A549 treated with DMSO at 1 μM for 4 hours (cell line): ENCODE measurements around the gene NBR1. TPM values are rescaled to one million over a fixed set of nuclear protein-coding genes. Genes with fewer than 3 reads are reported as not detected.

Experiments used
- total RNA-seq: library from RNA; stranded (reverse); fragments of 200-300 nt; extraction: Qiagen RNA extraction; gene quantifications from 5 replicates; pipeline ENCODE4 v1.2.3, GENCODE V29; 2022; ENCODE audit warnings: low read depth

NBR1 gene
- 38.9 to 52.0 TPM (median 47.8 TPM) in 5 replicates for total RNA-seq

GRCh38 chr17:43170766-43171585 lies at the start of gene NBR1:
TSS of gene NBR1 (plus strand) at chr17:43171214. CDS start at chr17:43175800, 4,586 bp downstream.

GRCh38 chr17:43125133-43125966 lies 45.7 kb upstream of the NBR1 start, which contains the start of gene BRCA1:
TSS of gene BRCA1 (minus strand) at chr17:43125364. CDS start at chr17:43124096, 1,268 bp downstream.

GRCh38 chr17:43211480-43212402 lies 40.7 kb downstream of the NBR1 start, which contains the start of gene TMEM106A:
TSS of gene TMEM106A (plus strand) at chr17:43211875. CDS start at chr17:43213042, 1,167 bp downstream.

GRCh38 chr17:43228020-43228782 lies 57.2 kb downstream of the NBR1 start, which contains the start of gene CCDC200:
TSS of gene CCDC200 (minus strand) at chr17:43228623. CDS start at chr17:43228554, 69 bp downstream.

GRCh38 chr17:43233877-43234276 lies 62.9 kb downstream of the NBR1 start, which contains the start of gene RNU2-1:
TSS of gene RNU2-1 (minus strand) at chr17:43233977.

Other genes with a start within 250 kb of the NBR1 start
- 45.7 to 63.2 TPM (median 55.6 TPM) in 5 replicates for gene AARSD1, start 206.8 kb upstream of the NBR1 start, total RNA-seq
- gene PTGES3L, start 191.1 kb upstream of the NBR1 start, total RNA-seq = 0.84 to 1.5 TPM (median 0.89 TPM) in 5 replicates
- 21.4 to 22.5 TPM (median 21.9 TPM) in 5 replicates for gene RUNDC1, start 190.6 kb upstream of the NBR1 start, total RNA-seq
- gene RPL27, start 172.8 kb upstream of the NBR1 start, total RNA-seq = 2,855 to 3,764 TPM (median 2,988 TPM) in 5 replicates
- 16.9 to 21.8 TPM (median 17.9 TPM) in 5 replicates for gene IFI35, start 164.4 kb upstream of the NBR1 start, total RNA-seq
- 214 to 226 TPM (median 218 TPM) in 5 replicates for gene VAT1, start 148.8 kb upstream of the NBR1 start, total RNA-seq
- gene RND2, start 146.0 kb upstream of the NBR1 start, total RNA-seq = 0.10 to 0.16 TPM (median 0.12 TPM) in 5 replicates
- gene BRCA1, start 45.9 kb upstream of the NBR1 start, total RNA-seq = 23.8 to 30.9 TPM (median 30.3 TPM) in 5 replicates
- 1.0 to 1.6 TPM (median 1.4 TPM) in 5 replicates for gene TMEM106A, start 40.7 kb downstream of the NBR1 start, total RNA-seq
- gene CCDC200, start 57.4 kb downstream of the NBR1 start, total RNA-seq = not detected in 5 replicates
- not detected in 5 replicates for gene RNU2-1, start 62.8 kb downstream of the NBR1 start, total RNA-seq
- gene ARL4D, start 227.8 kb downstream of the NBR1 start, total RNA-seq = 15.4 to 24.2 TPM (median 19.6 TPM) in 5 replicates